ENCODE data around the gene DTX1.
A peak's percentile ranks its signal among the peaks of the same experiment; 100 is the strongest.
"Not testable (repeated sequence)": the region's sequence is repeated elsewhere in the genome, so short reads cannot be mapped to it uniquely, and the experiment has no call there.

Gene DTX1

DNA sequence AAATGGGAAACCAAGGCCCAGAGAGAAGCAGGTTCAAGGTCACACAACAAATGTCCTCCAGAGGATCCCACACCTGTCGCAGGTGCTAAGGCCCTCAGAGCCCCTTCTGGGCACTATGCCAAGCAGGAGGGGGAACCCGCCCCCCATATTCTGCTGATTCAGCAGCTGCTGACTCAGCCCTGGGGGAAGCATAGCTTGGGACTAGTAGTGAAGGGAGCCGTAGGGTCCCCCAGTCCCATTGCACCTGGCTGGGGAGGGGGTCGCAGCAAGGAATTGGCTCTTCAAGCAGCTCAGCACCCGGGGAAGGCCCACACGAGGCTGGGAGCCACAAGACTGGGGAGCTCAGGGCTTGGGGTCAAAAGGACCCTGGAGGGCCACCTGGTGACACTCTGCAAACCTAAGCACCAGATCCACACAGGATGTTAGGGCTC is 78.0 kb downstream of the DTX1 start:
- DNase-seq = peak in 2 of 56 donors; percentile 18 to 30

DNA sequence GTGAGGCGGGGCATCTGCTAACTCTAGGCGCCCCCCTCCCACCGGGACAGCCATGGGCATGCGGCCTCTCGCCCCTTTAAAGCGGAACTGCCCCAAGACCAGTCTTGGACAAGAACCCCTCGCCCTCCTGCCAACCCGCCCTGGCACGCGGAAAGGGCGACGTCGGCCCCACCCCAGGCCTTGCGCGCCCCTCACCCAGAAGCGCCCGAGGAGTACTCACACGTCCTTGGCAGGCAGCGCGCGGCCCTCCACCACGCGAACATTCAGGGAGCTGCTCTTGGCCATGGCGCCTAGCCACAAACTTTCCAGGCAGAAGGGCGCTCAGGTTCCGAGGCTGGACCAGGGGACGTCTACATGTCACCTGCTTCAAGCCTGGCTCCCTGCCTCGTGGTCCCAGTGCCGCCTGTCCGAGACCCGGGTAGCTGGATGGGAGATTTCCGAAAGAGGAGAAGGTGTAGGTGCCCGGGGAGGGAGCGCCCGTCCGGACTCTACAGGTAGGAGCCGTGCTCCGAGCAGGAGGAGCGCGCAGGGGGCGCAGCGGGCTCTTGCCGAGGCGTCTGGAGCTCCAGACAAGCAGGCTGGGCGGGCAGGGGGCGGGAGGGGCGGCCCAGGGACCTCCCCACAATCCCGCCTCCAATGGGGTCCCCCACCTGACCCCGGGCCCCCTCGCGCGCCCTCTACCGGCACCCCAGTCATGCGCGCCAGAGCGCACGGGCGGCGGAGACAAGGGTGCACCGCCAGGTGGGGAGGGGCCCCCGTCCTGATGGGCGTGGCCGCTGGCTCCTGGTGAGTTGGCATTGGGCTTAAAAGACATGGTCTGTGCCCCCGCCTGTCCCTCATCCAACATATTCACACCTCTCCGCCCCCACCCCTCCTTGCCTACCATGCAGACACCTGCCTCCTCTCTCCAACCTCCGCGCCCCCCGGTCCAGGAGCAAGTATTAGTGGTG is 78.9 kb downstream of the DTX1 start, which contains the start of gene RASAL1:
RASAL1 (minus strand) TSS at position 584 of the 950 bp plus-strand sequence; CDS start at position 285, 299 bp downstream.
- peak in 48 of 56 donors; percentile 18 to 84 (median 66) for DNase-seq

DNA sequence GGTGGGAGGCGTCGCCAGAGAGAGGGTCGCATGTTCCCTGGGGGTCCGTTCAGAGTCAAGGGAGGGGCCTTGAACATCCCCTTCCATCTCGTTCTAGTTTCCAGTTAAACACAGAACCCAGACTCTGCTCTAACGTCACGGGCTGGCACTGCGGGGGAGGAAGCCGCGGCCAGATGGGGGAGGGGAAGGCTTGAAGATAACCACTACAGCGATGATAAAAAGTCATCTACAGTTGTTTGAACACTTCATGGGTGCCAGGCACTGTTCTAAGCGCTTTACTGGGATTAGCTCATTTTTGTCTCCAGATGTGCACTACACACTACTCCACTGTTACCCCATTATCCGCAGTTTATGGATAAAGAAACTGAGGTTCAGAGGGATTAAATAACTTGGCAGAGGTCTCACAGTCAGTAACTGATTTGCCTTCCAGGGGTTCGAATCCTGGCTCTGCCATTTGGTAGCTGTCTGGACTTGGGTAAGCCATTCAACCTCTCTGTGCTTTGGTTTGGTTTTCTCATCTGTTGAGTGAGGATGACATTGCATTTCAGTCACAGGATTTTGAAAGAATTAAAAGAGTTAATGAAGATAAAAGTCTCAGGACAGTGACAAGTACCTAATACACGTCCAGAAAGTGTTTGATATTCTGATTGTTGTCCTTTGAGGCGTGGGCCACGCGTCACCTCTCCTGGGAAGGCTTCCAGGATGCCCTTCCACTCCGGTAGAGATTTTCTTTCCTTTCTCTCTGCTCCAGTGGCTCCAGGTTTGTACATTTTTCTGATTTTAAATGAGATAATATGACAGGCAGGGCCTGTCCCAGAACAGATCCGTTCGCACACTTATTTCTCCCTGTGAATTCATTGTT is 79.8 kb downstream of the DTX1 start:
- DNase-seq = peak in 48 of 56 donors; percentile 21 to 84 (median 63)

DNA sequence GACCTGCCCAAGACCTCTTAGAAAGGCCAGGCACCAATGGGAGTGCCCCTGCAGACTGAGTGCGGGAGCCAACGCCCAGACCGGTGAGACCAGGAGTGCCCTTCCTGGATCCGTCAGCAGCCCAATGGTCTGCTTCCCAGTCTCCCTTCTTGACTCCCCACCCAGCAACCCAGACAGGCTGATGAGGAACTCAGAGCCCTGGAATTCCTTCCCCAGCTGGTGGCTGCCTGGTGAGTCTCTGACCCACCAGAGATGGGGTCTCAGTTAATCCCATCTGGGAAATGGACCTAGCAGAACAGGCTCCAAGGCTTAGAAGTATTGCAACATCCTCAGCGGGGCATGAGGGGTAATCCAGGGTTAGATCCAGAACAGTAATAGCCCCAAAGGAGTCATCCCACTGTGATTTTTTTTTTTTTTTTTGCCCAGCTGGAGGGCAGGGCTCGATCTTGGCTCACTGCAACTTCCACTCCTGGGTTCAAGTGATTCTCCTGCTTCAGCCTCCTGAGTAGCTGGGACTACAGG is 80.5 kb downstream of the DTX1 start:
- no peak for DNase-seq

DNA sequence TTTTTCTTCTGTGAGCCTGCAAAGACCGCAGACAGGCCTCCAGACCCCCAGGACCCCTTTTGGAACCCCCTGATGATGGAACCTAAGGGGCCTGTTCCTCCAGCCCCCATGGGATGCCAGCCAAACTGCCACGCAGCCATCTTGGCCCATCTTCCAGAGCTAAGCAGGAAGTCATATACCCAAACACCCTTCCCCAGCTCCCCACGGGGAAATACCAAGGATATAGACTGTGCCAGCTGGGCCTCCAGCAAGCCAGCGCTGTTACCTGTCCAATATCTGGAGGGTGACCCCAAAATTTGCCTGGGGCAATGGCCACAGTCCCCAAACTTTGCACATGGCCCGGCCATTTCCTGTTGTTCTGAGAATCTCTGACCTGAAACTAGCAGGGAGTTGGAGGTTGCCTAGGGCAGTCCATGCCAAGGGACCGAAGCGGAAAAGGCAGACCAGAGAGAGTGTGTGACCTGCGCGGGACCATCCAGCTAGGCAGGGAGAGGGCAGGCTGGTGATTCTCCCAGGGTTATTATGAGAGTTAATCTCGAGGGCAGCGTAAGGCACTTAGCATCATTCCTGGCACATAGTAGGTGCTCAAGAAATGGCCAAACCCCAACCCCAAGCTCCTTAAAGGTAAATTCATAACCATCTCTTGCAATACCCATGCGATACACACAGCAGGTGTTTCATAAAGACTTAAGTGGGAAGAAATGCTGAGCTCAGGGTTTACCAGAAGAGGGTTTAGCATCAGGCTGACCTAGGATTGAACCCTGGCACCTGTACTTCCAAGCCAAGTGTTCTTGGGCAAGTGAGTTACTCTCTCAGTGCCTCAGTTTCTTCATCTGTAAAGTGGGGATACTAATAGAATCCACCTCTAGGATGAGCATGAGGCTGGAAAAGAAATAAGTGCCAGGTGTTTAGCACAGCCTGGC is 81.6 kb downstream of the DTX1 start:
- DNase-seq = no peak

DNA sequence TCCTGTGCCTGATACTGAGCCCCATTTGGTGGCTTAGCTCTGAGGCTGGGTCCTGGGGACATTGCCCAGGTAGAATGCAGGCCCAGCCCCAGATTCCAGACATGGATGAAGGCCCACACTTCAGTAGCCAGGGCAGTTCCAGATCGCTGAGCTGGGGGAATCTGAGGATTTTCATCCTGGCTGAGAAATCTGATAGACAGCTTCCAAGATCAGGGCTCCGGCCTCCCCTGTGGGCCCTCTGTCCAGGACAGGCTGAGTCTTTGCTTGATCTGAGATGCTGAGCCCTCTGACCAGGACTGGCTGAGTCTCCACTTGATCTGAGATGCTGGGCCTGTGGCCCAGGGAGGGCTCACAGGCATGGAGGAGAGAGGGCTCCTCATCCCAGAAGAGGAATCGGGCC is 82.3 kb downstream of the DTX1 start:
- DNase-seq = no peak

DNA sequence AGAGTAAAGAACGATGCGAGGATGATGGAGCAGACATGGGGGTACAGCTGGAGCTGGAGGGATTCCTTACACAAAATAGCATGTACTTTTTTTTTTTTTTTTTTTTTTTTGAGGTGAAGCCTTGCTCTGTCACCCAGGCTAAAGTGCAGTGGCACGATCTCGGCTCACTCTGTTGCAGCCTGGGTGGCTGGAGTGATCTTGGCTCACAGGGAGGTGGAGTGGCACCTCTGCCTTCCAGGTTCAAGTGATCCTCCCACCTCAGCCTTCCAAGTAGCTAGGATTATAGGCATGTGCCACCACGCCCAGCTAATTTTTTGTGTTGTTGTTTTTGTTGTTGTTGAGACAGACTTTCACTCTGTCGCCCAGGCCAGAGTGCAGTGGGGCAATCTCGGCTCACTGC is 84.2 kb downstream of the DTX1 start:
- no peak for DNase-seq

DNA sequence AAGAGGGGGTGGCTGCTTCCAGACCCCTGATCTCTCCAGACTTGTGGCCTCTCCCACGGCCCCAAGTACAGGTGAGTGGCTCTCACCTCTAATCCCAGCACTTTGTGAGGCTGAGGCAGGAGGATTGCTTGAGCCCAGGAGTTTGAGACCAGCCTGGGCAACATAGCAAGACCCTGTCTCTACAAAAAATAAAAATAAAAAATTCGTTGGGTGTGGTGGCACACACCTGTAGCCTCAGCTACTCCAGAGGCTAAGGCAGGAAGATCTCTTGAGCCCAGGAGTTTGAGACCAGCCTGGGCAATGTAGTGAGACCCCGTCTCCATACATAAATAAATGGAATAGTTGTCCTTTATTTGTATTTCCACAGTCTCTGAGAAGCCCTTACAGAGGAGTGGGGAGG is 85.2 kb downstream of the DTX1 start:
- not testable (repeated sequence) for DNase-seq

DNA sequence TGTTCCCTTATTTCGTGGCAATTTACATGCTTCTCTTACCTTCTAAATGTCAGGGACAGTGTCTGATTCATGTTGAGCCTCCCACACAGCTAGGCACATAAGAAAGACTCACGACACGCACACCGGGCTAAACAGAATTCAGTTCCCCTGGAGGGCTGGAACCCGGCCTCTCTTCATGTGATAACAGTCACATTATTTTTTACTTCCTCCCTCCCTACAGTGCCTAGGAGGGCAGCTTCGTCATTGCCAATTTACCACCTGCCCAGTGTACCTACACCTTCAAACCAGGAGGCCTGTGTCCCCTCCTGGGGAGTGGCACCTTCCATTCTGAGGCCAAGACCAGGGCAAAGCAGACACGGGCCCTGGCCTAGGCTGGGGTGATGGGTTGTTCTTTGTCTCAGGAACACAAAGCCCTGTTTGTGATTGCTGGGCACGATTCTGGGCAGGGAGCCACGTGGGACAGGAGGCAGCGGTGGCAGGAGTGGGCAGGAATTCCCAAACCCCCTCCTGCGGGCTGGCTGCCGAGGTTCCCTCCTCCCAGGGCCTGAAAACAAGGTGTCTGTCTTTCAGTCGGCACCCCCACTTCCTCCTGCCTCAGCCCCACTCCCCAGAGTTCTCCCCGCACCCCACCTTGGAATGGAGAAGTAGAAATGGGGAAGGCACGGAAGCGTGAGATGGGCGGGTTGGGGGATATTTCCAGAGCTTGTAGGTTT is 85.8 kb downstream of the DTX1 start:
- peak; percentile 26 to 94 (median 82) for DNase-seq

DNA sequence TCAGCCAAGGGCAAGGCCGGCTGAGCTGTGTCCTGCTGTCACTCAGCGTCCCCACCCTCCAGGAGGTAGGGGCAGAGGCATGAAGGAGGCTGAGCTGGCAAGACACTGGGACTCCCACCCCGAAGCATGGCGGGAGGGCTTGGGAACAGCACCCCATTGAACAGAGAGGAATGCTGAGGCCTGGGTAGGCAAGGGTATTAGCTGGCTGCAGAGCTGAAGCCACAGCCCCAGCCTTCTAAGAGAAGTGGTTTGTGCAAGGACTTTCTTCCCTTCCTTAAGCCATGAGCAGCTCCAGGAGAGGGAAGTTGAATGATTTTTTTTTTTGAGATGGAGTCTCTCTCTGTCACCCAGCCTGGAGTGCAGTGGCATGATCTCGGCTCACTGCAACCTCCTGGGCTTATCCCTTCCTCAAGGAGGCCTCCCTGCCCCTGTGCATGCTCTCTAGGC is 86.4 kb downstream of the DTX1 start:
- DNase-seq = peak in 2 of 56 donors; percentile 53 to 59

DNA sequence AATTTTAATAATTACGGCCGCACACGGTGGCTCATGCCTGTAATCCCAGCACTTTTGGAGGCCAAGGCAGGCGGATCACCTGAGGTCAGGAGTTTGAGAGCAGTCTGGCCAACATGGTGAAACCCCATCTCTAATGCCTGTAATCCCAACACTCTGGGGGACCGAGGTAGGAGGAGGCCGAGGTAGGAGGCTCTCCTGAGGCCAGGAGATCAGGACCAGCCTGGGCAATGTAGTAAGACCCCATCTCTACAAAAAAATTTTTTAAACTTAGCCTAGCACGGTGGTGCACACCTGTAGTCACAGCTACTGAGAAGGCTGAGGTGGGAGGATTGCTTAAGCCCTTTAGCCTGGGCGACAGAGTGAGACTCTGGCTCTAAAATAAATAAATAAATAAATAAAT is 87.4 kb downstream of the DTX1 start:
- no peak for DNase-seq

DNA sequence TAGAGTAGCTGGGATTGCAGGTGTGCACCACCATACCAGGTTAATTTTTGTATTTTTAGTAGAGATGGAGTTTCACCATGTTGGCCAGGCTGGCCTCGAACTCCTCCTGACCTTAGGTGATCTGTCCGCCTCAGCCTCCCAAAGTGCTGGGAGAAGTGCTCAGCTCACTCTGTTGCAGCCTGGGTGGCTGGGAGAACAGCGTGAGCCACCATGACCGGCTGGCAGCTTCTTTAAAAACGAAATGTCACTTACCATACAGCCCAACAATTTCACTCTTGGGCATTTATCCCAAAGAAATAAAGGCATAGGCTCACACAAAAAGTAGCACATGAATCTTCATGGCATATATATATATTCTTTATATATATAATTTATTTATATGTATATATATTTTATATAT is 88.3 kb downstream of the DTX1 start:
- no peak for DNase-seq

DNA sequence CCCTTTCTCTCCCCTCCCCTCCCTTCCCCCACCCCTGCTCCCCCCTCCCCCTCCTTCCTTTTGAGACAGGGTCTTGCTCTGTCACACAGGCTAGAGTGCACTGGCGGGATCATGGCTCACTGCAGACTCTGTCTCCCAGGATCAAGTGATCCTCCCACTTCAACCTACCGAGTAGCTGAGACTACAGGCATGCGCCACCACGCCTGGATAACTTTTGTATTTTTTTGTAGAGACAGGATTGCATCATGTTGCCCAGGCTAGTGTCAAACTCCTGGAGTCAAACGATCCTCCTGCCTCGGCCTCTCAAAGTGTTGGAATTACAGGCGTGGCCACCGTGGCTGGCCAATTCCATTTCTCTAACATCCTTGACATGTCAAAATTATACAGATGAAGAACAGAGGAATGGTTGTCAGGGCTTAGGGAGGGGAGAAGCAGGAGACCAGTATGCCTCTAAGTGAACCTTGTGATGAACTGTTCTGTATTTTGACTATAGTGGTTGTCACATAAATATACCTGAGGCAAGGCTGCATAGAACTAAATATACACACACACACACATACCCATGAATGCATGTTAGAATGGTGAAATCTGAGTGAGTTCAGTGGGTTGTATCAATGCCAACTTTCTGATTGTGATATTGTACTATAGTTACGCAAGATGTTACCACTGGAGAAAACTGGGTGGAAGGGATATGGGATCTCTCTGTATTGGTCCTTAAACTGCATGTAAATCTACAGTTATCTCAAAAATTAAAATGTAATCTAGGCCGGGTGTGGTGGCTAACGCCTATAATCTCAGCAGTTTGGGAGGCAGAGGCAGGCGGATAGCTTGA is 89.4 kb downstream of the DTX1 start:
- DNase-seq = no peak

DNA sequence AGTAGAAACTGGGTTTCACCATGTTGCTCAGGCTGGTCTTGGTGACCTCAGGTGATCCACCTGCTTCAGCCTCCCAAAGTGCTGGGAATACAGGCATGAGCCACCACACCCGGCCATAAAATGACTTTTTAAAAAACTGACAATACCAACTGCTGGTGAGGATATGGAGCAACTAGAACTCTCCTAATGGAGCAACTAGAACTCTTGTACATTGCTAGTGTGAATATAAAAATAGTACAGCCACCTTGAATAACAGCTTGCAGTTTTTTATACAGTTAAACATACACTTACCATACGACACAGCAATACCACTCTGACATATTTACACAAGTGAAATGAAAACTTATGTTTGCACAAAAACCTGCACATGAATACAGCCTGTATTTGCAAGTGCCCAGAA is 90.5 kb downstream of the DTX1 start:
- DNase-seq = no peak

Measured in nucleus accumbens (tissue), 56 donors.